Ovary (tissue), 9 donors: ENCODE data around the gene PIWIL4. TPM values are rescaled to one million over a fixed set of nuclear protein-coding genes. Genes with fewer than 3 reads are reported as not detected.

Experiments
- DNase-seq, 5 donors: peaks; one replicate each; pipeline ENCODE4 v3.0.0-alpha.2; 2019 to 2020
- H3K27ac ChIP-seq, 2 donors: fragments of 200-600 bp; one replicate each; pipeline versions ENCODE4 v1.5.1 to v1.8.0; 2019 to 2022
- H3K27me3 ChIP-seq: fragments of 200-600 bp; one replicate; pipeline ENCODE4 v1.8.0; 2022
- H3K36me3 ChIP-seq: fragments of 200-600 bp; sonication (generic); one replicate; pipeline ENCODE4 v1.5.1; 2019
- H3K4me1 ChIP-seq: one replicate; pipeline ENCODE4 v1.8.1; 2013; ENCODE audit warnings: mild to moderate bottlenecking, moderate library complexity; ENCODE audit not compliant: insufficient read depth
- H3K4me3 ChIP-seq: fragments of 200-600 bp; sonication (generic); one replicate; pipeline ENCODE4 v1.5.1; 2017
- H3K9me3 ChIP-seq, 2 donors: fragments of 200-600 bp in 1 of 2; sonication (generic) in 1 of 2; one replicate each; pipeline versions ENCODE4 v1.5.1 to v1.8.1; 2013 to 2019; ENCODE audit warnings: mild to moderate bottlenecking in 1 of 2, moderate library complexity in 1 of 2
- EP300 ChIP-seq: sonication (generic); formaldehyde crosslinking; IDR thresholded peaks from one replicate; pipeline ENCODE4 v1.6.1; 2017; ENCODE audit warnings: antibody characterized with exemption
- POLR2A ChIP-seq: fragments of 450-650 bp; IDR thresholded peaks from one replicate; pipeline ENCODE4 v1.6.1; 2017; ENCODE audit warnings: antibody characterized with exemption, mild to moderate bottlenecking, moderate library complexity
- WGBS, 3 donors: extraction: QIAGEN DNeasy Blood & Tissue Kit in 1 of 3; methylation state at CpG; one replicate each; pipeline versions ENCODE4 v1.1.5 to v1.1.7; 2013 to 2017; 5-methylcytosine and 5-hydroxymethylcytosine counted together
- intact Hi-C, 4 donors: fragments of 100-400 bp; cut with DNase I; formaldehyde crosslinking; loops; one replicate each; pipeline versions ENCODE4 v1.11.0 to v1.15.1; 2022 to 2023
- polyA plus RNA-seq, 2 donors: library from polyadenylated mRNA; stranded (reverse); fragments of 200-250 nt in 1 of 2; fragments of 350-450 nt in 1 of 2; fragmentation: Illumina TruSeq in 1 of 2; extraction: RNeasy Lipid Tissue Mini Kit (QIAGEN cat#74804) in 1 of 2; gene quantifications; one replicate each; pipeline ENCODE4 v1.2.3, GENCODE V29; 2013 to 2014
- total RNA-seq, 7 donors: library from RNA; depleted of rRNA in 2 of 7; stranded (reverse); fragments of >200 nt in 2 of 7; fragmentation: NEBNext Ultra II Directional in 3 of 7; extraction: Animal tissue kit (Norgen Biotek cat#: 25700) in 3 of 7; gene quantifications; one replicate each; pipeline versions ENCODE4 v1.1.0 to v1.2.4, GENCODE V29; 2016 to 2023
- TF ChIP-seq, protein P1 (sequence below), 3 donors: fragments of 450-650 bp in 2 of 3; fragments of 200-600 bp in 1 of 3; IDR thresholded peaks; one replicate each; pipeline versions ENCODE4 v1.5.1 to v1.8.0; 2016 to 2022; ENCODE audit warnings: antibody characterized with exemption in 3 of 3, mild to moderate bottlenecking in 1 of 3
- donor health status: DM: no; HTN: no; CAD: no; lungs with moderate emphysema.
- donor health status: DM: no; HTN: no; CAD: no.
- donor health status: Bipolar disorder and iron deficiency.
- donor health status: DM: yes; HTN: yes; CAD: no.
- donor health status: DM: no; HTN: no; CAD: no.
- donor health status: DM: yes; HTN: yes; CAD: no.

The PIWIL4 gene
- total and polyA plus RNA-seq, 9 donors, result 1.9 to 4.6 (median 3.6) TPM

- H3K4me3 ChIP-seq, result no peak overlapping the region
- H3K9me3 ChIP-seq, result no peaks in the 10 kb centered on the region
- intact Hi-C loops, result no loop called here
- no peaks in the 10 kb centered on the region for H3K27me3 ChIP-seq
- no peak for DNase-seq
- TF ChIP-seq EP300, result no peak
- H3K4me1 ChIP-seq, result peaks cover 3% of the 10 kb centered on the region
- 84 to 94% (median 90%) methylated on average over 3 of the region's 3 CpGs for WGBS, 3 donors
- no peak overlapping the region for H3K27ac ChIP-seq
- no peaks in the 10 kb centered on the region for H3K36me3 ChIP-seq
Measured at GRCh38 chr11:94532211-94532610, 35.0 kb upstream of the PIWIL4 start.

GRCh38 chr11:94533206-94533605 lies 34.0 kb upstream of the PIWIL4 start:
- no peak overlapping the region for H3K4me3 ChIP-seq
- intact Hi-C loops, result no loop called here
- 90 to 97% (median 95%) methylated on average over 1 of the region's 1 CpG for WGBS, 3 donors
- peaks cover 3% of the 10 kb centered on the region for H3K4me1 ChIP-seq
- no peaks in the 10 kb centered on the region for H3K9me3 ChIP-seq
- no peaks in the 10 kb centered on the region for H3K36me3 ChIP-seq
- TF ChIP-seq POLR2A (no peak), EP300 (no peak)
- TF ChIP-seq, protein P1, sequence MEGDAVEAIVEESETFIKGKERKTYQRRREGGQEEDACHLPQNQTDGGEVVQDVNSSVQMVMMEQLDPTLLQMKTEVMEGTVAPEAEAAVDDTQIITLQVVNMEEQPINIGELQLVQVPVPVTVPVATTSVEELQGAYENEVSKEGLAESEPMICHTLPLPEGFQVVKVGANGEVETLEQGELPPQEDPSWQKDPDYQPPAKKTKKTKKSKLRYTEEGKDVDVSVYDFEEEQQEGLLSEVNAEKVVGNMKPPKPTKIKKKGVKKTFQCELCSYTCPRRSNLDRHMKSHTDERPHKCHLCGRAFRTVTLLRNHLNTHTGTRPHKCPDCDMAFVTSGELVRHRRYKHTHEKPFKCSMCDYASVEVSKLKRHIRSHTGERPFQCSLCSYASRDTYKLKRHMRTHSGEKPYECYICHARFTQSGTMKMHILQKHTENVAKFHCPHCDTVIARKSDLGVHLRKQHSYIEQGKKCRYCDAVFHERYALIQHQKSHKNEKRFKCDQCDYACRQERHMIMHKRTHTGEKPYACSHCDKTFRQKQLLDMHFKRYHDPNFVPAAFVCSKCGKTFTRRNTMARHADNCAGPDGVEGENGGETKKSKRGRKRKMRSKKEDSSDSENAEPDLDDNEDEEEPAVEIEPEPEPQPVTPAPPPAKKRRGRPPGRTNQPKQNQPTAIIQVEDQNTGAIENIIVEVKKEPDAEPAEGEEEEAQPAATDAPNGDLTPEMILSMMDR (IDR thresholded peaks at IDR 0.05), result no peak
- no peak overlapping the region for H3K27ac ChIP-seq
- no peaks in the 10 kb centered on the region for H3K27me3 ChIP-seq
- DNase-seq, result no peak

GRCh38 chr11:94533696-94534630 lies 33.2 kb upstream of the PIWIL4 start:
- DNase-seq, result no peak
- H3K27me3 ChIP-seq, result no peaks in the 10 kb centered on the region
- peak overlapping the region in 1 of 2 donors; percentile 14 for H3K27ac ChIP-seq
- no peaks in the 10 kb centered on the region for H3K36me3 ChIP-seq
- intact Hi-C loops, result no loop called here
- TF ChIP-seq, protein P1 (IDR thresholded peaks at IDR 0.05), result no peak
- TF ChIP-seq POLR2A (no peak), EP300 (no peak)
- H3K4me3 ChIP-seq, result no peak overlapping the region
- 31 to 47% (median 39%) methylated on average over 6 of the region's 6 CpGs for WGBS, 3 donors
- no peaks in the 10 kb centered on the region for H3K9me3 ChIP-seq
- H3K4me1 ChIP-seq, result peaks cover 3% of the 10 kb centered on the region

DNA sequence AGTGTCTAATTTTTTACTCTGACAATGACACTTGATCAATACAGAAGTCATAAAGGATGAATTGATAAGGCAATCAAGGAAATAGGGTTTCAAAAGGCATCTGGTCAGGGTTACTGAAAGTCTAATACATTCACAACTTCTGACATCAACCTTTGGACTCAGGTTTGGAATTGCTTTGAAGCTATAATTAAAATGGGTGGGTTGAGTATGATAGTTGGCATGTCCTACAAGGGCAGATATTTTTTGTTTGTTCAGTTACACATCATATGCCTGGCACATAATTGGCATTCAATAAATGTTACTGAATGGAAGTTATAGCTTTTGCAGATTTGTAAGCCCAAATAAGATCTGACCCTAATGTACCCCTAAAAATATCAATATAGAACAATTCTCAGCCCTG lies 30.8 kb upstream of the PIWIL4 start:
- H3K9me3 ChIP-seq, result no peaks in the 10 kb centered on the region
- intact Hi-C loops, result no loop called here
- H3K27me3 ChIP-seq, result no peaks in the 10 kb centered on the region
- H3K4me3 ChIP-seq, result no peak overlapping the region
- no peaks in the 10 kb centered on the region for H3K36me3 ChIP-seq
- H3K27ac ChIP-seq, result no peak overlapping the region
- DNase-seq, result no peak
- TF ChIP-seq EP300 (no peak), POLR2A (no peak)
- TF ChIP-seq, protein P1 (IDR thresholded peaks at IDR 0.05), result no peak
- peaks cover 3% of the 10 kb centered on the region for H3K4me1 ChIP-seq

DNA sequence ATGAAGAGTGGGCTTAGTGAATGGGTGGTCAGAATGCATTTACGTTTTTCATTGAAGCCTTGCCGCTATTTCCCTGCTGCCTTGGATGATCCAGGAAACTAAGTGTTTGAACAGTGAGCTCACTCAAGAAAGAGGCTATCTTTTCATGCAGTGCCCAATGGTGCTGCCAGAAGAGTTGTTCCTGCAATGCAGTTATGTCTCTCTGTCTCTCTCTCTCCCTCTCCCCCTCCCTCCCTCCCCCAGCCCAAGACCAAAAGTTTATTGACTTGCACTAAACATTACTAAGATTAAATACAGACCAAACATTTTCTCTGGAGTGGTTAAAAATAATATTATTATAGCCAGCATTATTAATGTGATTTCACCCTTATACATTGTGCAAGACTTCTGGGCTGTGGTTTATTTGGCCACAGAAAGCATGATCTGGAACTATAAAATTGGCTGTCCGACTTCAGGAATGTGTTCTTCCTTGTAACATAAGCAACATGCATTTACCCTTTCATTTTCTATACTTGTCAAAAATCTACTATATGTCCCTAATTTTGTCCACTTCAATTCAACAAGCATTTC lies 30.1 kb upstream of the PIWIL4 start:
- H3K9me3 ChIP-seq, result no peaks in the 10 kb centered on the region
- no peak overlapping the region for H3K27ac ChIP-seq
- no peaks in the 10 kb centered on the region for H3K36me3 ChIP-seq
- 15 to 23% (median 23%) methylated on average over 3 of the region's 3 CpGs for WGBS, 3 donors
- H3K4me1 ChIP-seq, result peaks cover 3% of the 10 kb centered on the region
- no peak for DNase-seq
- TF ChIP-seq EP300 (no peak), POLR2A (no peak)
- TF ChIP-seq, protein P1 (IDR thresholded peaks at IDR 0.05), result no peak
- intact Hi-C loops, result no loop called here
- H3K27me3 ChIP-seq, result no peaks in the 10 kb centered on the region
- H3K4me3 ChIP-seq, result no peak overlapping the region
